ENCODE results near the gene KIF25.

The KIF25 gene

DNA sequence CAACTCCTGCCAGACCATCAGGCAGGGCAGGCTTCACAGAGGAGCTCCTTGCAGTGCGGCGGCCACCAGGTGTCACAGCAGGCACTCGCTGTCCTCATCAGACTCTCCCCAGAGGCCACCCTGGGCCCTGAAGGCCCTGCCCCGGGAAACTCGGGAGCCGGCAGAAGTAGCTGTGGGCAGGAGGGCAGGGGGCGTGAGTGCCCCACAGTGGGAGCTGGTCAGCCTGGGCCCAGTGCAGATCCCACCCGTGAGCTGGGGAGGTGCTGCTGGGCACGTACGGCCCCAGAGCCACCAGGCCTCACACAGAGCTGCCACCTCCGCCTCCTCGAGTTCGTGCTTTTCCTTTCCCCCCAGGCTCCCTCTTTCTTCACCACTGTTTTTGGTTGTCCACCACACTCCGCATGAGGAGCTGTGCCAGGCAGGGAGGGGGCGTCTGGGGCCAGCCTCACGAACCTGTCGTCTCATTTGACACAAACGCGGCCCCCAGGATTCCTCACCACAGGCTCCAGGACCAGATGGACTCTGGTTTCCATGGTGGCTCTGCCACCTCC is 47.7 kb downstream of the KIF25 start:
- Histone ChIP-seq H3K4me1 (ENCODE audit: insufficient read depth, low read length) (no peaks in the 10 kb centered on the region), H3K36me3 (ENCODE audit: insufficient read depth, low read length) (no peaks in the 10 kb centered on the region), H3K9ac (ENCODE audit: low read depth, low read length) (no peak overlapping the region), H3K9me3 (ENCODE audit: control insufficient read depth, insufficient read depth, low read length) (no peaks in the 10 kb centered on the region)

GRCh38 chr6:168045706-168046620 is 48.5 kb downstream of the KIF25 start:
- Histone ChIP-seq H3K9me3 (ENCODE audit: control insufficient read depth, insufficient read depth, low read length) (no peaks in the 10 kb centered on the region), H3K36me3 (ENCODE audit: insufficient read depth, low read length) (no peaks in the 10 kb centered on the region), H3K4me1 (ENCODE audit: insufficient read depth, low read length) (no peaks in the 10 kb centered on the region), H3K9ac (ENCODE audit: low read depth, low read length) (no peak overlapping the region)

DNA sequence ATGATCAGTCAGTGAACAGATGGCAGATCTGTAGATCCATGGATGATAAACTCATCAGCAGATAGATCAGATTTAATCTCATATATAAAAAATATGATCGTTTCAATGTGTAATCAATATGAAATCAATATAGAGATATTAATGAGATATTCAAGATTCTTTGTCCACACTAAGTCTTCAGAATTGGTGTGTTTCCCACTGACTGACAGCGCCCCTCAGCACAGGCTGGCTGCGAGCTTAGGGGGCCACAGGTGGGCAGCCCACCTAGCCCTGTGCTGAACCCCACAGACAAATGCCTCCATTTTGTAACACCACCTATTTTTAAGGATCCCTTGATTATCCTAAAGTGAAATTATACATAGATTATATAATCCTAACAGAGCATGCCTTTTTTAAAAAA is 49.2 kb downstream of the KIF25 start:
- Histone ChIP-seq H3K9ac (ENCODE audit: low read depth, low read length) (no peak overlapping the region), H3K9me3 (ENCODE audit: control insufficient read depth, insufficient read depth, low read length) (no peaks in the 10 kb centered on the region), H3K36me3 (ENCODE audit: insufficient read depth, low read length) (no peaks in the 10 kb centered on the region), H3K4me1 (ENCODE audit: insufficient read depth, low read length) (no peaks in the 10 kb centered on the region)

DNA sequence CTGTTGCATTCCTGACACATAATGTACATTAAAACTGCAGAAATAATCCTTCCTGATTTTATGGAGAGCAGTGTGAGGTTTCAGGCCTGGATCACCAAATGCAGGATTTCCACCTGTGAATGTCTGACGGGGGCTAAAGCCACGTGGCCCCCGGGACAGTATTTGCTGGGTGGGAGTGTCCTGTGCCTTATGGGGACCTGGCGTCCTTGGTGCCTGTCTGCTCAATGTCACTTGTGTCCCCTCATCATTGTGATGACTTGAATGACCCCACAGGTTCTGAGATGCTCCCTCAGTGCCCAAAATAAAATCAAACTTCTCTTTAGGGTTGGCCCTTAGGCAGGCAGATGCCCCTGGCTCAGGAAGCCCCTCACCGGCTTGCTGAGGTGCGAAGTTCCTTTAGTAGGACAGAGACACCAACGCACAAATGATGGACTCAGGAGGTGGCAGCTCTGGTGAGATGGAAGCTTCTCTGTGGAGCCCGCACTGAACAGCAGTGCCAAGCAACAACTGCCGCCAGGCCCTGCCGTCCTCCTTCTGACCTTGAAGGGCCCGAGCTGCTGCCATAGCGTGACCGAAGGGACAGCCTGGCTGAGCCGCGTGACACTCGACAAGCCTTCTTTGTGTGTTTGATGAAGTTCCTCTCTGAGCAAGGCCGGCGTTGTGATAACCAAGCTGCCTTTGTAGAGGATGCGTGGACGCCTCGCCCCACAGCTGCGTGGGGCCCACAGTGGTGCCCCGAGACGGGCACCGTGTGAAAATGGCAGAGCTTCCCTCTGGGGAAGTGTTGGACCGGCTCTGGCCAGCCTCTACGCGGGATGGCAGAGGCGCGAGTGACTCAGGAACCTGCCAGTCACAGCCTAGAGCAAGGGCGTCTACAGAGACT is 50.6 kb downstream of the KIF25 start:
- Histone ChIP-seq H3K4me1 (ENCODE audit: insufficient read depth, low read length) (no peaks in the 10 kb centered on the region), H3K36me3 (ENCODE audit: insufficient read depth, low read length) (no peaks in the 10 kb centered on the region), H3K9me3 (ENCODE audit: control insufficient read depth, insufficient read depth, low read length) (no peaks in the 10 kb centered on the region), H3K9ac (ENCODE audit: low read depth, low read length) (no peak overlapping the region)

GRCh38 chr6:168048724-168049025 is 51.2 kb downstream of the KIF25 start:
- no peak overlapping the region for H3K9ac ChIP-seq (ENCODE audit: low read depth, low read length)
- H3K36me3 ChIP-seq (ENCODE audit: insufficient read depth, low read length), result no peaks in the 10 kb centered on the region
- no peaks in the 10 kb centered on the region for H3K4me1 ChIP-seq (ENCODE audit: insufficient read depth, low read length)
- H3K9me3 ChIP-seq (ENCODE audit: control insufficient read depth, insufficient read depth, low read length), result no peaks in the 10 kb centered on the region

- no peaks in the 10 kb centered on the region for H3K36me3 ChIP-seq (ENCODE audit: insufficient read depth, low read length)
- H3K9ac ChIP-seq (ENCODE audit: low read depth, low read length), result no peak overlapping the region
- no peaks in the 10 kb centered on the region for H3K4me1 ChIP-seq (ENCODE audit: insufficient read depth, low read length)
- no peaks in the 10 kb centered on the region for H3K9me3 ChIP-seq (ENCODE audit: control insufficient read depth, insufficient read depth, low read length)
Observed at GRCh38 chr6:168049277-168049676, 51.8 kb downstream of the KIF25 start.

DNA sequence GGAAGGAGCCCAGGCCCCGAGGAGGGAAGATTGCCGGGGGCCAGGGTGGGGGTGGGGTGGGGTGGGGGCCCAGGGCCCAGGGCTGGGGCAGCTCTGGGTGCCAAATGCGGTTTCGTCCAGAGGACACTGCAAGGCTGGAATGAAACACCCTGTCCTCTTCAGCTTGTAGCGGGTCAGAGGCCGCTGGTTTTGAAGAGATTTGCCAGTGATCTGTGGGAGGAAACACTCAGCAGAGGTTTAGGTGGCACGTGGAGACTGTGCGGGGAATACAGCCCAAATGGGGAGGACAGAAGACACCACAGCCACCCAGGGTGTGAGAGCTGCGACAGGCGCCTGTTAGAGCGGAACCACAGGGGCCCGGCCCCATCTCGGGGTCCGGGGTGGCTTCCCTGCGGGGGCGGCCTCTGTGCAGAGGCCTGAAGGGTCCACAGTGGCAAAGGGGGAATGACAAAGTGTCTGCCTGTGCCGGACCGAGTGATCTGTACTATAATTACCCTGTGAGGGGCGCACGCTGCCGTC is 52.3 kb downstream of the KIF25 start:
- no peak overlapping the region for H3K9ac ChIP-seq (ENCODE audit: low read depth, low read length)
- H3K4me1 ChIP-seq (ENCODE audit: insufficient read depth, low read length), result no peaks in the 10 kb centered on the region
- no peaks in the 10 kb centered on the region for H3K9me3 ChIP-seq (ENCODE audit: control insufficient read depth, insufficient read depth, low read length)
- H3K36me3 ChIP-seq (ENCODE audit: insufficient read depth, low read length), result no peaks in the 10 kb centered on the region

DNA sequence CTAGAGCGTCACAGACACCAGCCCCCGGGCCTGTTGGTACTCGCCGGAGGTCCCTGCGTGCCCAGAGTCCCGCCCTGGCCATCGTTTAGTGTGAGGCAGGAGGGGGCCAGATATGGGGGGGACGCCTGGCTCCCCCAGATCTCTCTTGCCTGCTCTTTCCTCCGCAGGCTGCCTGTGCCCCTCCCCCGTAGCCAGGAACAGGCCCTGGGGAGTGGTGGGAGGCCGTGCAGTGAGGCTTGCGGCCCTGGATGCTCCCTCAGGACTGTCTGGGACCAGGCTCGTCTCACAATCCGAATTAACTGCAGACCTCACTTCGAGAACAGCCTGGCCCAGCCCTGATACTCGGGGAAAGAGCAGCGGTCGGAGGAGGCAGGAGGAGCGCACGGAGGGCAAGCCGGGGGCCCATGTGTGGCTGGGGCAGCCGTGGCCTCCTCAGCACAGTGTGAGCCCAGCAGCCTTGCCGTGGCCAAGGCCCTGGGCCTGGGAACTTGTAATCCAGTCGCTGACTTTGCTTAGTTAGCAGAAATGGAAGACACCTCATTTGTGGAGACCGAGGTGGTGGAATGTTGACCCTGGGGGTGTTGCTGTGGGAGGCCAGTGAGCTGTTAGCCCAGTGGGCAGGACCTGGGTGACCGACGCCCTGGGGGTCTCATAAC is 52.9 kb downstream of the KIF25 start:
- Histone ChIP-seq H3K9me3 (ENCODE audit: control insufficient read depth, insufficient read depth, low read length) (no peaks in the 10 kb centered on the region), H3K9ac (ENCODE audit: low read depth, low read length) (no peak overlapping the region), H3K36me3 (ENCODE audit: insufficient read depth, low read length) (no peaks in the 10 kb centered on the region), H3K4me1 (ENCODE audit: insufficient read depth, low read length) (no peaks in the 10 kb centered on the region)

DNA sequence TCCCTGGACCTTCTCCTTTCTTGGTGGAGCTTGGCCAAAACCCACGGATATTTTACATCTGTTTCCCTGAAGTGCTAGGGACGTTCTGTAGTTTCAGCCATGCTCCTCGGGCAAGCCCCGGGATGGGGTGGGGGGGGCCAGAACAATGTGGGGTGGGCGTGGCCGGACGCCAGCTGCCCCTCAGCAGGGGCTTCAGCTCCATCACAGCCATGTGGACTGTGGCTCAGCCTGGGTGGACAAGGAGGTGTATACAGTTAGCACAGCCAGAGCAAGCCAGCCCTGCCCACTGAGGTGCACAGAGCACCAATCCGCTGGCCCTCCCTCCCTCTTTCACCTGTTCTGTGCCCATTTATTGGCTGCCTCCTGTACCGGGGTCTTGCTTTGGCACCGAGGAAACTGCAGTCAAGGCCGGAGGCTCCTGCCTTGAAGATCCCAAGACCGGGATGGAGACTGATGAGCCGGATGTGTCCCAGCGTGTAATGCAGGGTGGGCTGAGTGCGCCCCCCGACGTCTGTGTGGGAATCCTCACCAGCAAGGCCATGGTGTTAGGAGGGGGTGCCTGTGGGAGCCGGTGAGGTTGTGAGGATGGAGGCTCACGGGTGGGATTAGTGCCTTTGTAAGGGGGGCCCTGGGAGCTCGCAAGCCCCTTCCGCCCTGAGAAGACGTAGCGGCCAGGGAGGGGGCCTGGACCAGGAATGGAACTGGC is 53.6 kb downstream of the KIF25 start:
- Histone ChIP-seq H3K4me1 (ENCODE audit: insufficient read depth, low read length) (no peaks in the 10 kb centered on the region), H3K36me3 (ENCODE audit: insufficient read depth, low read length) (no peaks in the 10 kb centered on the region), H3K9me3 (ENCODE audit: control insufficient read depth, insufficient read depth, low read length) (no peaks in the 10 kb centered on the region), H3K9ac (ENCODE audit: low read depth, low read length) (no peak overlapping the region)

- no peaks in the 10 kb centered on the region for H3K9me3 ChIP-seq (ENCODE audit: control insufficient read depth, insufficient read depth, low read length)
- no peaks in the 10 kb centered on the region for H3K36me3 ChIP-seq (ENCODE audit: insufficient read depth, low read length)
- H3K4me1 ChIP-seq (ENCODE audit: insufficient read depth, low read length), result no peaks in the 10 kb centered on the region
- H3K9ac ChIP-seq (ENCODE audit: low read depth, low read length), result no peak overlapping the region
Observed at GRCh38 chr6:168051648-168052047, 54.2 kb downstream of the KIF25 start.

DNA sequence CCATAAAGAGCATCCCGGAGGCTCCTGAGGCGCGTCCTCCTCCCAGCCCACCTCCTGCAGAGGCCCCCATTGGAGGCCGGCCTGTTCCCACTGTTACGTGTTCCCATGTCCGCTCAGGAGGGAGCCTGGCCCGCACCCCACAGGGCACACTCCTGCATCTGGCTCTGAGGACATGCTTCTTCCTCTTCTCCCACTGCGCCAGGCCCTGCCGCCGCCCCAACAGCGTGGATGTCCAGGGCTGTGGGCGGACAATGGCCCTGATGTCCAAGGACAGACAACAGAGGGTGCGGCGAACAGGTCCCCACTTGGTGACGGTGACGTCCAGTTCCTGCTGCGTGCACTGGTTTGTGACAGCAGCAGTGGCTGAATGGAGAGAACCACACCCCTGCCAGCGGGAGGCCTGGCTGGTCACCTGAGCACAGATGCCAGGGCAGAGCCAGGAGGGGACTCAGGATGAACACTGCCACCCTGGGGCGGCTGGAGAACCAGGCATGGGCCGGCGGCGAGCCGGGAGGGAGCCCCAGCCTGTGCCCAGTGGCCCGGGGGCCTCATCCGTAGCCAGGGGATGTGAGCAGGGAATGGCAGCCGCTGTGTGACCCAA is 54.9 kb downstream of the KIF25 start:
- no peaks in the 10 kb centered on the region for H3K36me3 ChIP-seq (ENCODE audit: insufficient read depth, low read length)
- H3K4me1 ChIP-seq (ENCODE audit: insufficient read depth, low read length), result no peaks in the 10 kb centered on the region
- no peak overlapping the region for H3K9ac ChIP-seq (ENCODE audit: low read depth, low read length)
- H3K9me3 ChIP-seq (ENCODE audit: control insufficient read depth, insufficient read depth, low read length), result no peaks in the 10 kb centered on the region

- no peak overlapping the region for H3K9ac ChIP-seq (ENCODE audit: low read depth, low read length)
- H3K4me1 ChIP-seq (ENCODE audit: insufficient read depth, low read length), result no peaks in the 10 kb centered on the region
- no peaks in the 10 kb centered on the region for H3K36me3 ChIP-seq (ENCODE audit: insufficient read depth, low read length)
- no peaks in the 10 kb centered on the region for H3K9me3 ChIP-seq (ENCODE audit: control insufficient read depth, insufficient read depth, low read length)
Observed at GRCh38 chr6:168053086-168053956, 55.9 kb downstream of the KIF25 start.

Measured in ES-I3 (cell line).